GM21825 (cell line): ENCODE data around the gene CENPX.

Source experiments
- ATAC-seq: cut with Tn5 transposase; IDR thresholded peaks from one replicate; pipeline ENCODE4 v1.9.1; 2021; ENCODE audit warnings: mild to moderate bottlenecking, moderate library complexity; ENCODE audit not compliant: unreplicated experiment

CENPX gene

DNA sequence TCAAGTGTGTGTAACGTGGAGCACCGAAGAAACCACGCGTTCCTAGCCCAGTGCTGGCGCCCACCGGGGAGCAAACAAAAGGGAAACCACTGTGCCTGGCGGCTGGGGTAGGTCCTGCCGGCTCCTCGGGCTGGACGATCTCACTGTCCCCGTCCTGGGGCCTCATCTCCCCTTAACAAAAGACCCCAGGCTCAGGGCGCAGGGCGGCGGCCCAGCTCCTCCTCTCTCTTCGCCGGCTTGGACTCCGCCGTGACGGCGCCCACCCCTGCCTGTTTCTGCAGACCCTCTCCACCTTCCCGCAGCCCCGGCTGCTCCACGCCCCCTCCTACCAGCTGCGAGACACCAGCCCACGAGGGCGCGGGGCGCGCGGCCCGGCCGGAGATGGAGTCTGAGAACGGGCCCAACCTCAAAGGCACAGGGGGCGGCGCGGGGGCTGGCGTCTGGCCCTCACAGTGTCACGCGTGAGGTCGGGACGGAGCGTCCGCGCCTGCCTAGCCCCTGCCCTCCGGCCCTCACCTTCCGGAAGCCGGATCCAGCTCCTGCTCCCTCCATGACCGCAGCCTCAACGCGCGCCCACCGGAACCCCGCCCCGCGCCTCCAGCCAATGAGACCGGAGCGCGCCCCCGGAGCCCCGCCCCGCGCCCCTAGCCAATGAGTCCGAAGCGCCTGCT is at the start of gene CENPX:
TSS of gene CENPX (minus strand) at position 569 of the 671 bp plus-strand sequence. CDS start at position 552, 17 bp downstream.
- ATAC-seq = no peak

DNA sequence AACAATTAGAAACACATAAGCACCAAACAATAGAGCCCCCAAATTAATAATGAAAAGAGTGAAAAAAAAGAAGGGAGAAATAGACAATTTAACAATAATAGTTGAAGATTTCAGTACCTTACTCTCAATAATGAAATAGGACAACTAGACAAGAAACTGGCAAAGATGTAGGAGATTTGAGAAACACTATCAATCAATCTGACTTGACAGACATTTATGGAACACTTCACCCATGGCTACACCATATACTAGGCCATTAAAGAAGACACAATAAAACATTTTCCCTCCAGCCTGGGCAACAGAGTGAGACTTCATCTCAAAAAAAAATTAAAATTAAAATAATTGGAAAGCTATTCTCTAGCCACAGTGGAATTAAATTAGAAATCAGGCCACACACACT is 47.9 kb upstream of the CENPX start:
- no peak for ATAC-seq

DNA sequence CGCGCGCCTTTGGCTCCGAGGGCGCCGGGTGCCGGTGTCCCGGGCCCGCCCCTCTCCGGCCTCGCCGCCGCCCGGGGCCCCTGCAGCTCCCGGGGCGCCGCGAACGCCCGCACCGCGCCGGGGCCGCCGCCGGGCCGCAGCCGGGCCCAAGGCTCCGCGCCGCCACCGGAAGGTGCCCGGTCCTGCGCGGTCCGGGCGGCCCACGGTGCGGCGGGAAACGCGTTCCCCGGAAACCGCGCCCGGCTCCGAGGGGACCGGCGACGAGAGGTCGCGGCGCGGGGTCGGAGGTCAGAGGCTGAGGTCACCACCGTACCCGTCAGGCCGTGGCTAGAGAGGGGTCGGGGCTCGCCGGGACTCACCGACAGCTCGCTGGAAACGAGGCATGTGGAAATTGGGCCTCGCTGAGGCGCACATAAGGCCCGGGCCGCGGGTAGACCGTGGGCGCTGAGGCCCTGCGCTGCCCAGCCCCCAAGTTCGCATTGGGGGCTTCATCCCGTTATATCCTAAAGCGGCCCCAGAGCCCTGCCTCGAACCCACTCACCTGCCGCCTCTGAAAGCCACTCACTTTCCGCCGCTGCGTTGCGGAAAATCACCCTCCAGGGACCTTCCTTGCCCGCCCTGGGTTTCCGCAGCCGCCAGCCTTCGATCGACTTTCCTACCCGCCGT is 43.1 kb upstream of the CENPX start, which contains the start of gene DUS1L:
TSS of gene DUS1L (minus strand) at position 167 of the 666 bp plus-strand sequence. CDS start 745 bp downstream, outside the sequence.
- ATAC-seq = no peak

DNA sequence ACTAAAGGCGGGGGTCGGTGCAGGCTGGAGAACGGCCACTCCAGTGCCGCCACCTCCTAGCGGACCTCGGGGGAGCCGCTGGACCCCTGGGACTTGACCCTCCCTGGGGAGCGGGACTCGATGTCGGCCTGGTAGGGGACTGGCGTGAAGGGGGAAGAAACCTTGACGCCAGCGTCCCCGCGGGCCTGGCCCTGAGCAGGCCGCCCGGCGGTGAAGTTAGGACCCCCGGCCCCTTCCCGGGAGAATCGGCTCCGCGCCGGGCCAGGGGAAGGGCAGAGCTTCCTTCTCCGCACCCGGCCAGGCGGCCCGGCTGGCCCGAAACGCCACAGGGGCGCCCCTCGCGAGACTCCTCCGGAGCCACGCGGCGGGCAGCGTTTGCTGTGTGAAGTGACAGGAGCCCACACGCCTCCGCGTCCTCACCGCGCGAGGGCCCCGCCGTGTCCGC is 42.5 kb upstream of the CENPX start:
- no peak for ATAC-seq

DNA sequence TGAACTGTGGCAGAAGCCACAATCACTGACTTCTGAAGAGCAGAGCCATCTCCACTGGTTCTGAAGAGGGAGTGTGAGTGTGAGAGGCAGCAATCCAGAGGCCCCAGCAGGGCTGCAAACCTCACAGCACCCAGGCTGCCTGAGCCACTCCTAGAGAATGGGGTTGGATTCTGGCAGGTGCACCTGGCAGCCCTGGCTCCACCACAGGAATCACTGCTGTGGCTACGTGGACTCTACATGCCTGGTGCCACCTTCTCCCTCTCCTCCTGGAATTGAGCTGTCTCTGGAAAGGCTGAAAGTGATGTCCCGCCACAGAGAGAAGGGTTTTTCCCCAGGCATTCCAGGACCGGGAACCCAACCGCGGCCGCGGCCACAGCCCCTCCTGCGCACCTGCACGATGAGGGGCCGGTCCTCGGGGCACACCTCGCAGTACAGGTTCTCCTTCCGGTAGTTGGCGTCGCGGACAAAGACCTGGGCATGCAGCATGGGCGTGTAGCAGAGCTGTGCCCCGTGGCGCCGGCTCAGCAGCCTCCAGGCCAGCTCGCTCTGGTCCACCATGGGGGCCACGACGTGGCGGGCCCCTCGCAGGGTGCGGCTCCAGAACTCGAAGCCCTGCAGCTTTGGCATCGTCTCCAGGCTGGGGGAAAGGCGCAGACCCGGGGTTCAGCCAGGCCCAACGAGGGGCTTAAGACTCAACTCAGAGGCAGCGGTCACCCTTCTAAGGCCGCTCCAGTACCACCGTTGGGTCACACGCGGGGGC is 41.9 kb upstream of the CENPX start:
- ATAC-seq = no peak

DNA sequence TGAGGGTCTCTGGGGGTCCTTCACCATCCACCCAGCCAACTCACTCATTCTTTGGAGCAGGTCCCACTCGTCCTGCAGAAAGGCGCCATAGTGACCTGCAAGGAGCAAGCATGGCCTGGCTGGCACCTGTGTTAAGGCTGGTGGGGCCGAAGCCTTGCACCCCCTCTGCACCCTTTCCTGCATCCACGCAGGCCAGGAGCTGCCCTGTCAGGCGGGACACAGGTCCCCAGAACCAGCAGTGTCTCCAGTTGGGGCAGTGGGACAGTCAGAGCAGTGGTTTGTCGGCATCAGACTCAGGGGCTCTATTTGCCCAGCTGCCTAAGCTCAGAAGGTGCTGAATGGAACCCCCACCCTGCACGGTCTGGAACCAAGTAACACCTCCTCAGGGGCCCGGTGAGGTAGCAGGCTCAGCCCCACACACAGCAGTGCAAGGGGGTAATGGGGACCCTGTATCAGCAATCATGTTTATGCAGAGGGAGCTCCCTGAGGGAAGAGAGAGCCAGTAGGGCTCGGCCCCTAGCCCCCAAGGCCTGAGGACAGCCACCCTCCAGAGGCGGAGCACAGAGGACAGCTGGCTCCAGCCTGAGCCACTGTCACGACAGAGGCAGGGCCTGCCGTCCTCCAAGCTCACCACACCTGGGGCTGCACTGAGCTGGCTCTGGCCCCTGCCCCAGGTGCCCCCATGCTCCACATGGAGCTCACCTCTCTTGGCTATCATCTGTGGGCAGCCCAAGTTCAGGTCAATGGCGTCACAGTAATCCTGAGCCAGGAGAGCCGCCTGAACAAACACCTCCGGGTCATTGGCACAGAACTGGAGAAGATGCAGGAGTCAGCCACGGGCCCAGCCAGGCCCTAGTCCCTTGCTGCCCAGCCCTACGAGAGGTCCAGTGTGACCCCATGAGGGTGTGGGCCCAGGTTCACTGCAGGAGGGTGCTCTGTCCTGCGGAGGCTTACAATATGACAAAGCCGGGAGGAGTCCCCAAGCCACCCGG is 41.0 kb upstream of the CENPX start:
- no peak for ATAC-seq

DNA sequence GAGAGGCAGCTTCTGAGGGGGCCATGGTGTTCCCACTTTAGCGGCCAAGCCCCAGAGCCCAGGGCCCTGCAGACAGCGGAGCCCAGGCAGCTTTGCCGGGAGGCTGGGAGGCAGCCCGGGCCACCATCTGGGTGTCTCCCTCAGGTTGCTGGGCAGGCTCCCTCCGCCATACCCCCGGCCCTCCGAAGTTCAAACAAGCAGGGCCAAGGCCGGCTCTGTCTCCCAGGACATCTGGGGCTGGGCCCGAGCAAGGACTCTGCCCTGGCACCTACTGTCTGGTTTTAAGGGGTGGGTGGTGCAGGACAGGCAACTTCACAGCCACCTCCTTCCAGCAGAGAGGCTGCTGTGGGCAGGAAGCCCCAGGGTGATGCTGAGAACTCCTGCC is 40.3 kb upstream of the CENPX start:
- no peak for ATAC-seq

DNA sequence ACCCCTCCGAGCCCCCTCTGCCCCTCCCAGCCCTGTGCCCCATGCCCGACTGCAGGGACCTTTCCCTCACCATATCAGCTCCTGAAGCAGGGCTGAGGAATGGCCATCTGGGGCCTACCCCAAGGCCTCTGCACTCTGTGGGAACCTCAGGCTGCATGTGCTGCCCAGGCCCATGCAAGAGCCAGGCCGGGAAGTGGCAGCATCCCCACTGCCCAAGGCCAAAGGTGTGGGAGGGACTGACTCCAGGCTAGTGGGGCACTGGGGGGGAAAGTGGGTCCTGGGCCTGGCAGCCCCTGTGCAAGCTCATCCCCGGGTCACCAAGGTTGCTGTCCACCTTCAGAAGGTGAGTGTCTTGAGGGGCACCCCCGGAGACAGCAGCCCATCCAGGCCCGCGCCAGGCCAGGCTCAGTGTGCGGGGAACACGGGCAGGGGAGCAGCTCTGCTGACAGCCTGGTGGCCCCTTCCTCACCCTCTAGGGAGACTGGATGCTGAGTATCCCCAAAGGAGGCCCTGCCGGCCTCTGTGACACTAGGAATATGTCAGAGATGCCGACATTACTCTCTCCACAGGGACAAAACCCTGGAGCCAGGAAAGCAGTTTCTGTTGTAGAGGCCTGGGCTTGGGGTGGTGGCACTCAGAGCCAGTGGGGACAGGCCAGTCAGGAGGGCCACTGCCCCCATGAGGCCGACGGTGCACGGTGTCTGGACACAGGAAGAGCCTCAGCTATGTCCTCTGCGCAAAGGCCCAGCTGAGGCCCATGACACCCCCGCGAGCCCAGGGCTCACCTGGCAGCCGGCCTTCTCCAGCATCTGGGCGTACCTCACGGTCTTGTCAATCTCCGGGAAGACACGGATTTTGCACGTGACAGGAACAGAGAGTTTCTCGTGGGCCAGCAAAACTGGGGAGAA is 39.7 kb upstream of the CENPX start:
- ATAC-seq = no peak

DNA sequence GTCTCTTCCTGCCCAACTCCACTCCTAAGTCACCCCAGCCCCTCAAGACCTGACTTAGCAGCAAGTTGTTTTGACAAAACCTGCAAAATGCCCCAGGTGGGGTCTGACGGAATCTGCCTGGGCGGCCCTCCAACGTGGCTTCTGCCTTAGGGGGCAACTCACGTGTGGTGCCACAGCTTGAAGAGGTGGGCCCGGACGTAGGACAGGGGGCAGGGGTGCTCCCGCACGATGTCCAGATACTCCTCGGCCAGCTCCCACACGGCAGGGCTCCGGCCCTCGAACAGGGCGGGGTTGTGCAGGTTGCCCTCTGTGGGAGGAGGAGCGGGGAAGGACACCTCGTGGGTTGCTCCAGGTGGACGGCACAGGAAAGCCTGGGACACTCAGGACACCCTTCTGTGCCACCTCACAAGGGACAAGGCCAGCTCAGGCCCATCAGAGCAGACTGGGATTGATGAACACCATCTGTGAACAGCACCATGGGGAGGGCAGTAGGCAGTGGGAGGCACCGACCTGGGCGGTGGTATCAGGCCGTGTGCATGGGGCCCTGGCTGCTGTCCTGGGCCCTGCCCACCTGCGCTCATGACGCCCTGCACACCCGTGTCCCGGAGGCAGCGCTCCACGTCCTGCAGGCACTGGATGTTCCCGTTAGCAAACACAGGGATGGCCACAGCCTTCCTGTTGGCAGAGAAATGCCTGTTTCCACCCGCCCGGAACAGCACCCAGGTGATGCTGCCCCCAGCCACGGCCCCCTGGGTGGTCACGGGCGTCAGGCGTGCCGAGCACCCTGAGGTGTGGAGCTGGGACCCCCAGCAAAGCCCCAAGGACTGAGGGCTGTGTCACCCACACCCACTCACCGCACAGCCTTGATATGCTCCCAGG is 38.6 kb upstream of the CENPX start:
- no peak for ATAC-seq

DNA sequence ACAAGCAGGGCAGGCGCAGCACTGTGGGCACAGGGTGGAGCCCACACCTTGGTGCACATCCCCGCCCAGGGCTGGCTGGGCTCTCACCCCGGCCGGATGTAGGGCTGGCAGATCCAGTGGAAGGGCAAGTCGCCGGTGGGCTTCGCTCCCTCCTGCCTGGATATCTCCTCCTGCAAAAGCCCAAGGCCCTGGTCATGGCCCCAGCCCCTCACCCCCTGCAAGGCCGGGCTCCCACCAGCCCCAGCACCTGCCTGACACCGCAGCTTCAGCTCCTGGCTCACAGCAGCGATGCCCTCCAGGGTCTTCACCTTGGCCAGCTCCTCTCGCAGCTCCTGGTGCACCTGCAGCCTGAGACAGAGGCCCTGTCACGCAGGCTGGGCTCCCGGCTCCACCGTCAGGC is 37.9 kb upstream of the CENPX start:
- no peak for ATAC-seq

DNA sequence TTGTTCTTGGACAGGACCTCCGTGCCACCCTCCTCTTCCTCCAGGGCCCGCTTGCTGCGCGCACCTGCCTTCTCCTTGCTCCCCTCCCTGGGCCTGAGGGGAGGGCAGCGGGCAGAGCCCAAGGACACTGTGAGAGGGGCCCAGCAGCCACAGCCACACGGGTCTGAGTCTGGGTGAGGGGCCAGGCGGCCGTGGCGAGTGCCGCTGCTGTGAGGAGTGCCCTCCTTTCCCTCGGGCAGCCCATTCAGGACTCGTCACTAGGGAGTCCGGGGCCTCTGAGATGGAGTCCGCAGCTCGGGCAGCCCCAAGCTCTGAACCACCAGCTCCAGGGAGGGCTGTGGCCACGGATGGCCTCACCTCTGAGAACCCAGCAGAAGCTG is 37.3 kb upstream of the CENPX start:
- ATAC-seq = no peak

DNA sequence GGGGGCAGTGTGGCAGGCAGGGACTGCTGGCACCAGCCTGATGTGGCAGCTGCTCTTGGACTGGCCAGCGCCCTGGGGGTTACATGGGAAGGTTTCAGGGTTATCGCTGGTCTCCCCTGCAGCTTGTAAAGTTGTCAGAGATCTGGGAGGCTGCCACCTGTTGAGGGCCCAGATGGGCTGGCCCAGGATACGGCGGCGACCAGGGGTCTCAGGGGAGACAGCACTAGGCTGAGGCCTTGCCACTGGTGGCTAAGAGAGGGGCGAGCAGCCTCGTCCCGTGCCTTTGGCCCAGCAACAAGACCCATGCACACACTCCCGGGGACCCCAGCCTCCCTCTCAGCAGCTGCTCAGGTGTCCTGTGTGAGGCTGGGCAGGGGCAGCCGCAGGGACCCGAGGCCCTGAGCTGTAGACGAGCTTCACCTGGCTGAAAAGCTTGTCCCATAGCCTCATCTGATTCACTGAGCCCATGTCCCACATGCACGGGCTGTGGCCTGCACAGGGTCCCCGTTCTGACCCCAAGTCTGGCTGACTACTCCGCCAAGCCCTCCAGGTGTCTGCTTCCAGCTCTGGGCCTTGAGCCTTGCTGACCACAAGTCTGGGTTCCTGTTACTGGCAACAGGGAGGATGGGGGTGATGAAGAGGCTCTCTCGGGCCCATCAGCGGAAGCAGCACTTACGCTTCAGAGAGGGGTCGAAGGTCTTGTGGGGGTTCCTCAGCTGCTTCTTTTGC is 36.8 kb upstream of the CENPX start:
- ATAC-seq = no peak

DNA sequence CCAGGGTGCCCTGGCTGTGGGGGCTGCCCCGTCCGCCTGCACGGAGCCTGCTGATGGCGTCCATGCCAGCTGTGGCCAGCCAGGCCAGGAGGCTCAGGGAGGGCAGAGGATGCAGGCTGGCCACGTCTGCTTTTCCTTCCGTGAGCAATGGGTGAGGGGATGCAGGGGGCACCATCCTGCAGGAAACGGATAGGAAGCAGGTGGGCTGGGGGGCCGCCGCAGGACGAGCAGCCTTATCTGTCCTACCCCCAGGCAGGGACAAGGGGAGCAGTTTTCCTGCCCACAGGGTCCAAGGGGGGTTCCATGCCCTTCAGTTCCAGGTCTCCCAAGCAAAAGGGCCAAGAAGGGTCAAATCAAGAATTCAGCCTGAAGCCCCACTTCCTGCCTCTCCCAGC is 36.2 kb upstream of the CENPX start:
- no peak for ATAC-seq

DNA sequence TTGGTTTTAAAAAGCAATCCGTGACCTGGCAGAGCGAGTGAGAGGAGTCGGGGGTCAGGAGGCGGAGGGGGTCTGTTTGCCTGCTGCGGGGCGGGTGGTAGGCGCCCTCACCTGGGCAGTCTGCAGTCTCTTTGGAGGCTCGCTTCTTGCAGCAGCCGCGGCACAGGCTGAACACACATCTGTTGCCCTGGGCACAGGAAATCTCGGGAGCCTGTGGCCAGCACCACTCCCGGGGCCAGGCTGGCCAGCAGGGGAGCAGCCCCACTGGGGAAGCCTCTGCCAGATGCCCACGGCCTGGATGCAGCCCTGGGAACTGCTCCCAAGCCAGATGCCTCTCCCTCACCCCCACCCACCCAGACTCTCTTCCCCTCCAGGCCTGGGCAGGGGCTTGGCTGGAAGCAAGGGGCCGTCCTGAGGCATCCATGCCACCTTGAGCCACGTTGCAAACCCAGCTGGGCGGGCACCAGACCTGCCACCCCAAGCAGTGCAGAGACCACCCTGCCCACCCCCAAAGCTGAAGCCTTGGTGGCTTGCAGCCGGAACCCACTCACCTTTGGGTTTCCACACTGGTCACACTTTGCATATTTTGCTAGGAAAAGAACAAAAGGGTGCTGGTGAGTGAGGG is 35.7 kb upstream of the CENPX start:
- no peak for ATAC-seq

DNA sequence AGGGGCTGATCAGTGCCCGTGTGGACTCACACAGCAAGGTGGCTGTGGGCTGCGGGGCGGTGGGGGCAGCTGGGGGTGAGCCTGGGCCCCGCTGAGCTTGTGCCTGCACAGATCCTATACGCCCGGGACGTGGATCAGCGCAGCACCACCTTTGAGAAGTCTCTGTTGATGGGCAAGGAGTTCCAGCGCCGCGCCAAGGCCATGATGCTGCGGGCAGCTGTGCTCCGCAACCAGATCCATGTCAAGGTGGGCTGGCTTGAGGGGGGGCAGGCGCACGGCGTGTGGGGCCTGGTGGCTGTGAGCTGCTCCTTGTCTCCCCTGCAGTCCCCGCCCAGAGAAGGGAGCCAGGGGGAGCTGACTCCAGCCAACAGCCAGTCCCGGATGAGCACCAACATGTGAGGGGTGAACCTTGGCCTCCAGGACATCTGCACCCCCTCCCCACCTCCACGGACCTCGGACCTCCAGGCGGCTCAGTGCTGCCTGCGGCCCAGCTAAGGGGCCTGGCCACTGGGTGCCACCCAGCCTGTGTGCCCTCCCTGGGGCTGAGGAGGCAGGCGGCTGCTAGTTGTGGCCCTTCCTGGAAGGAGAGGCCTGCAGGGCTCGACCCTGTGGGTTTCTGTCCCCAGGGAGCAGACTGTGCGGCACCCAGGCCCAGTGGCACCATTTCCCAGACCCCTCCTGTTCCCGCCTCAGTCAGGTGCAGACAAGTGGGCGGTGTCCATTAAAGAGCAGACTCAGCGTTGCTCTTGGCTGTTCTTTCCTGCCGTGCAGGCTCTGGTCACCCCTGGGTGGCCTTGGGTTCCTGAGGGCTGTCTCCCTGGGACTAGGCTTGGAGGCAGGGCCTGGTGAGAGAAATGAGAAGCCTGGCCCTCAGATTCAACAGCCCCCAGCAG is 34.3 kb upstream of the CENPX start:
- no peak for ATAC-seq

DNA sequence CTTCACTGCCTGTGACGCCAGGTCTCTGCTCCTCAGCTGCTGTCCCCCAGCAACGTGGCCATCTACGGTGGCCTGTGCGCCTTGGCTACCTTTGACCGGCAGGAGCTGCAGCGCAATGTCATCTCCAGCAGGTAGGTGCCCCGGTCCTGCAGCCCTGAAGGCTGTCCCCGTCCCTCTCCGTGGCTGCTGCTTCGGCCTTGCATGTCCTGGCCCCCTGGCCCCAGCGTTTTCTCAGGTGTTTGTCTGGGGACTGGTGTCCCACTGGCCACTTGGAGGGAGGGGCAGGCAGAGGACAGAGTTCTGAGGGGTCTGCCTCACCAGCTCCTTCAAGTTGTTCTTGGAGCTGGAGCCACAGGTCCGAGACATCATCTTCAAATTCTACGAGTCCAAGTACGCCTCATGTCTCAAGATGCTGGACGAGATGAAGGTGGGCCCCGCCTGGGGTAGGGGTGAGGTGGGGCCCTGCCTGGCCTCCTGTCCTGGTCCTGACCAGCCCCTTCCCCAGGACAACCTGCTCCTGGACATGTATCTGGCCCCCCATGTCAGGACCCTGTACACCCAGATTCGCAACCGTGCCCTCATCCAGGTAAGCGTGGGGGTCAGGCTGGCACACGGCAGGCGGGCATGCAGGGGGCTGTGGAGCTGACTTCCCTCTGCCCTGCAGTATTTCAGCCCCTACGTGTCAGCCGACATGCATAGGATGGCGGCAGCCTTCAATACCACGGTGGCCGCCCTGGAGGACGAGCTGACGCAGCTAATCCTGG is 33.5 kb upstream of the CENPX start:
- no peak for ATAC-seq
